HG03039 (cell line): ENCODE data around the gene PDE12.

ENCODE experiments used
- ATAC-seq: cut with Tn5 transposase; IDR thresholded peaks from one replicate; pipeline ENCODE4 v1.9.1; 2021; ENCODE audit warnings: mild to moderate bottlenecking, moderate library complexity; ENCODE audit not compliant: unreplicated experiment

The PDE12 gene

DNA sequence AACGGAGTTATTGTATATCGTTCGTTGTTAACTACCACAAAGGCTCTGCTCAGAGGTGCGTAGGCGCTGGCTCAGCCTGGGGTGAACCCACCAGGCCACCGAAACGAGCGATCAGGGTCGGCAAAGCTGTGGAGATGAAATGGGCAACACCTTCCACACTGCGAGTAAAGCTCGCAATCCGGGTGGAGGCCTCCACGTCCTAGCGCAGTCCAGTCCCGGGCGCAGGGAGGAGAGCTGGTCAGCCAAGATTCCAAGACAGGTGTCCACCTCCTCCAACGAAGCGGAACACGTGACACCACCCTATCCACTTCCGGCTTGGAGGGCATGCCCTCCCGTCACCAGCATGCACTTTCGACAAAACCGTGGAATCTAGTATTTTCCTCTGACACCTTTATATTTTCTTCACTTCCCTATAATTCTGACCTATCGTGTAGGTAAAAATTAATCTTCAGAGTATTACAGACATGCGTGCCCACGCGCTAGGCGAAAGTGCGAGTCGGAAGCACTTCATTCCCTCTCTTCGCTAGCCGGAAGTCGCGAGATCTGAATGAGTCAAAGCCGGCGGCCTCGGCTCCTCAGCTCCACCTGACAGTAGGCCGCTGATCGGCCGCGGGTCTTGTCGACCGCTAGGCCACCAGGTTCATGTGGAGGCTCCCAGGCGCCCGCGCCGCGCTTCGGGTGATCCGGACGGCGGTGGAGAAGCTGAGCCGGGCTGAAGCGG is at the start of gene PDE12:
TSS of gene PDE12 (plus strand) at position 537 of the 721 bp plus-strand sequence. CDS start at position 643, 106 bp downstream.
- ATAC-seq, result peak; percentile 81

- no peak for ATAC-seq
Measured at GRCh38 chr3:57512166-57512565, 43.9 kb upstream of the PDE12 start.

DNA sequence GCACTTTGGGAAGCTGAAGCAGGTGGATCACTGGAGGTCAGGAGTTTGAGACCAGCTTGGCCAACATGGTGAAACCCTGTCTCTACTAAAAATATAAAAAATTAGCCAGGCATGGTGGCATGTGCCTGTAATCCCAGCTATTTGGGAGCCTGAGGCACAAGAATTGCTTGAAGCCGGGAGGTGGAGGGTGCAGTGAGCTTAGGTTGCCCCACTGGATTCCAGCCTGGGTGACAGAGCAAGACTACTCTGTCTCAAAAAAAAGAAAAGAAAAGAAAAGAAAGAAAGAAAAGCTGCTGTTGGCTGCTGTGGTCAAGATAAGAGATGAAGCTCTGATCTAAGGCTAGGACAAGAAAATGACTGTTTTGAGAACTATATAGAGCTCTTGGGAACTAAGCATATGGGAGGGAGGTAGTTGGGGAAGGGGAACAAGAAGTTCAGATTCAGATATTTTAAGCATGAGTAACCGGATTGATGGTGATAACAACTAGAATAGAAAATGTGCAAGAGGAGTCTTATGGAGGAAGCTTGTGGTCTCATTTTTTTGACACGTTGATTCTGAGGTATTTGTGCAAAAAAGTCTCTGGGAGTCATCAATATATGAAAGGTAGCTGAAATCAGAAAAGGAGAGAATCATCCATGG is 37.7 kb upstream of the PDE12 start:
- ATAC-seq, result no peak

GRCh38 chr3:57530071-57530608 is 25.9 kb upstream of the PDE12 start:
- no peak for ATAC-seq

DNA sequence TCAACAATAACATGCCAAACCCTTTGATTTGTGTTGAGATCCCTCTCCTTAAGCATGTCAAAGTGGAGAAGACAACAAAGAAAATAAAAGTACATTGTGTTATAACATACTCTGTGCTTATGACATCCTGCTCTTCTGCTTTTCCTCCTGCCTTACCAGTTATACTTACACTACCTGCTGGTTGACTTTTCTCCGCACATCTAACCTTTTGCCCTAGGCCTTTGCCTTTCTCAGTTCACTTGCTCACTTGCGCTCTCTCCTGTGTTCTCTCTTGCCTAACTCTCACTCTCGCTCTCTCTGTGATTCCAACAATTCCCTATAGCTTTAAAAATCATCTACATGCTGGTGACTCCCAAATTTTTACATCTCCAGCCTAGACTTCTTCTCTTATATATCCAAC is 17.6 kb upstream of the PDE12 start:
- no peak for ATAC-seq

DNA sequence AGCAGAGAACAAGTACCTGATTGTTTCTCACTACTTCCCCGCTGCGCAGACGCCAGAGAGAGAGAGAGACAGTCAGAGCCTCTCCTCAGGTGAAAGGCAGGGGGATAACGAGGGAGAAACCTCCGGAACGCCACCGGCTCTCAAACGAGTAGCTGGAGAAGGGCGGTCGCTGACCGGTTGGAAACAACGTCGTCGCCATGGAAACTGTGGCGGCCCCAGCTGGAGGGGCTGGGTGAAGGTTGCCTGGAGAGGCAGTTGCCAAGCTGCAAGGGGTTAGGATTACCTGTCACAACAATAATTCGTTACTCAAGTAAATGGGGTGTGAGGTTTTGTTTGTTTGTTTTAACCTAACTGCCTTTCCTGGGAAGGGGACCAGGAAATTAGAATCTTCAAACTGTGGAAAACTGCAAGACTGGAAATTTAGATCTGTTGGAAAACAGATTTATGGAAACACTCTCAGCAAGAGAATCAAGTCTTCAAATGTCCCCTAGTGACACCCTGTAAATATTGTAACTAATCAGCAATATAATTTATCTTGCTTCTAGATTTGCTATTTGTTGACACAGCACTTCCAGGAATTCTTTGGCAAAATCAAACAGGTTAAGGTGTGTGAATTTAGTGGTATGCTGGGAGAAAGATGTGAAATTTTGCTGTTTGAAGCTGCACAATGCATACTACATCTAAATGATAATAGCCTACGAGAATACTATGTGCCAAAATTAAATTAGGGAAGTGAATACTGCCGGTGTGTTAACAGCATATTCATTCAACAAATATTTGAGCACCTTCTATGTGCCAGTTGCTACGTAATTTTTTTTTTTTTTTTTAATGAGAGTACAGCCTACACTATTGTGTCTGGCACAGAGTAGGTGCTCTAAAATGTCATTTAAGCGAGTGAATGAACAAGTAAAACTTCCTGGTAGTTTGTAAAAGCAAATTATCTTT is 11.6 kb upstream of the PDE12 start, which contains the start of gene DNAH12:
TSS of gene DNAH12 (minus strand) at position 164 of the 945 bp plus-strand sequence. CDS start 1,474 bp downstream, outside the sequence.
- no peak for ATAC-seq

DNA sequence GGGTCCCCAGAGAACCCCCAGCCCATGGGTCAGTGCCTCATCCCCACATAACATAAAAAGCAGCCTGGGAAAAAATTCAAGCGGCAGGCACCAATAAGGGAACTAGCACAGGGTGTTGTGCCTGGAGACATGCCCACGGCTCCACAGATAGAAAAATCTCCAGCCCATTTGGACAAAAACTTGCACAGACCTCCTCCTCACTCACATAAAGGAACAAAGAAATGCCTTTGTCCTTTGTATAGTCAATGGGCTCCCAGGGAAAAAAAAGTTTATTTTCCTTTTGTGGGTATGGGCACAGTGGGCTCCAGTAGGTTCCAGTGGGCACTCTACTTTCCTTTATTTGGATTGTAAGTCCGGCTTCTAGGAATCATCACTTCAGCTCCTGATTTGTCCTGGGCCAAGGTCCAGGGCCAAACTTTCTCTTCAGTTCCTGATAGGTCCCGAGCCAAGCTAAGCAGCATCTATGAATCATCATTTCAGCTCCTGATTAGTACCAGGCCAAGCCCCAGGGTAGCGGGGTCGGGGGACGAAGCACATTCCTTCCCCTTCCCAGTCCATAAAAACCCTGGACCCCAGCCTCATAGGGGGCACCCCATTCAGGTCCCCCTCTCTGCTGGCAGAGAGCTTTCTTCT is 10.3 kb upstream of the PDE12 start:
- no peak for ATAC-seq

DNA sequence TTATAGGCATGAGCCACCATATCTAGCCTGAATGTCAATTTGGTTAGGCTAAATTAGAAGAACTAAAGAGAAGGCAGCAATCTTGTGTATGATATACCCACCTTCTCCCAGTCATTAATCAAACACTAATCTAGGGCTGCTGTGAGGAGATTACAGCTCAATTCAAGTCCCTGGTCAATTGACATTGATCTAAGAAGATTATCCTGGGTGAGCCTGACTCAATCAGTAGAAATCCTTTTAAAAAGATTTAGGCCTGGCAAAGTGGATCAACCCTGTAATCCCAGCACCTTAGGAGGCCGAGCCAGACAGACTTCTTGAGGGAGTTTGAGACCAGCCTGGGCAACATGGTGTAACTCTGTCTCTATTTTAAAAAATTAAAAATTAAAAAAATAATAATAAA is 9.5 kb upstream of the PDE12 start:
- ATAC-seq, result no peak

GRCh38 chr3:57555306-57555705 is 768 bp upstream of the PDE12 start:
- no peak for ATAC-seq

DNA sequence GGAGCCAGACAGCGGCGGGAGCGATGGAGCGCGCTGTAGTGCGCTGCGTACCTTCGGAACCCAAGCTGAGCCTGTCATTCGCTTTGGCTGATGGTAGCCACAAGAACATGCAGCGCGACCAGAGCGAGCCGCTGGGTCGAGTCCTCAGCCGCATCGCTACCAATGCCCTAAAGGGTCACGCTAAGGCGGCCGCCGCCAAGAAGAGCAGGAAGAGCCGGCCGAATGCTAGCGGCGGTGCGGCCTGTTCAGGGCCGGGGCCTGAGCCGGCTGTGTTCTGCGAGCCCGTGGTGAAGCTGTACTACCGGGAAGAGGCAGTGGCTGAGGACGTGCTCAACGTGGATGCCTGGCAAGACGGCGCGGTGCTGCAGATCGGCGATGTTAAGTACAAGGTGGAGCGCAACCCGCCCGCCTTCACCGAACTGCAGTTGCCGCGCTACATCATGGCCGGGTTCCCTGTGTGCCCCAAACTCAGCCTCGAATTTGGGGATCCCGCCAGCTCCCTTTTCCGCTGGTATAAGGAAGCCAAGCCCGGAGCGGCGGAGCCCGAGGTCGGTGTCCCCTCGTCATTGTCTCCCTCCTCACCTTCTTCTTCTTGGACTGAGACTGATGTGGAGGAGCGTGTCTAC is 498 bp downstream of the PDE12 start:
- peak; percentile 32 for ATAC-seq

- ATAC-seq, result no peak
Measured at GRCh38 chr3:57557085-57557537, 1.0 kb downstream of the PDE12 start.

DNA sequence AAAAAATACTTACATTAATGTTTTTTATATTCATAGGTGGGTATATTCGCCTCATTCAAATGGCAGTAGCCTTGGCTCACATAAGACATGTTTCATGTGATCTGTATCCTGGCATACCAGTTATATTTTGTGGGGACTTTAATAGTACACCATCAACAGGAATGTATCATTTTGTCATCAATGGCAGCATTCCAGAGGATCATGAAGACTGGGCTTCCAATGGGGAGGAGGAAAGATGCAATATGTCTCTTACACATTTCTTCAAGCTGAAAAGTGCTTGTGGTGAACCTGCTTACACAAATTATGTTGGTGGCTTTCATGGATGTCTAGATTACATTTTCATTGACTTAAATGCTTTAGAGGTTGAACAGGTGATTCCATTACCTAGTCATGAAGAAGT is 3.5 kb downstream of the PDE12 start:
- no peak for ATAC-seq

DNA sequence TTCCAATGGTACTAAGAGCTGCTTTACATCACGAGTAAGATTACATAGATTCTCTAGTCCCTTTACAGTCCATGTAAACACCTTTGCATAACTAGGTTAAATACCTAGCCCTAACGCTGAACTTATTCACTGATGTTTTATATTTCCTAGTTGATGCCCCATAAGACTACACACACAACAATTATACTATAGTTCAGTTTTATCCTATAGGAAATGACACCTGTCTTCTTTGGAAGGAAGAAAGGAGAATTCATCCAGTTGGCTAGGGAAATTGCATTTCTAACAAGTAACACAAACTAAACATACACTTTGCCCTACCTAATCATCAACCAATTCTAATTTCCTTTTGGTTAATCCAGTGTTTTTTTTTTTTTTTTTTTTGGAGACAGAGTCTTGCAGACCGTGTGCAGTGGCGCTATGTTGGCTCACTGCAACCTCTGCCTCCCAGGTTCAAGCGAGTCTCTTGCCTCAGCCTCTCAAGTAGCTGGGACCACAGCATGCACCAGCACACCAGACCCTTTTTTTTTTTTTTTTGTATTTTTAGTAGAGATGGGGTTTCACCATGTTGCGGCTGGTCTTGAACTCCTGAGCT is 13.9 kb downstream of the PDE12 start:
- ATAC-seq, result no peak

- no peak for ATAC-seq
Measured at GRCh38 chr3:57570878-57571277, 14.8 kb downstream of the PDE12 start.

GRCh38 chr3:57572096-57572495 is 16.0 kb downstream of the PDE12 start:
- ATAC-seq, result no peak

GRCh38 chr3:57575966-57576626 is 20.0 kb downstream of the PDE12 start:
- ATAC-seq, result no peak

GRCh38 chr3:57577801-57578200 is 21.7 kb downstream of the PDE12 start:
- ATAC-seq, result no peak

GRCh38 chr3:57582474-57583168 is 26.5 kb downstream of the PDE12 start:
- ATAC-seq, result no peak

- no peak for ATAC-seq
Measured at GRCh38 chr3:57583544-57583943, 27.5 kb downstream of the PDE12 start.
